GM20431 (cell line): ENCODE results near the gene SDK1.
"Not testable (repeated sequence)": the region's sequence is repeated elsewhere in the genome, so short reads cannot be mapped to it uniquely, and the experiment has no call there.

Source experiments
- in situ Hi-C: fragments of 300-500 bp; cut with MseI, MboI; formaldehyde crosslinking; loops from one replicate; pipeline ENCODE4 v1.15.0; 2020; ENCODE audit warnings: low sequenced_read_pairs; ENCODE audit not compliant: unreplicated experiment

Gene SDK1

GRCh38 chr7:3923307-3923918, 622.4 kb downstream of the SDK1 start:
- in situ Hi-C loops, result loop anchor here (25.0 kb wide), 1 partner anchor 1061 kb away; no protein-coding TSS in a partner anchor

GRCh38 chr7:3924277-3924676, 623.2 kb downstream of the SDK1 start:
- in situ Hi-C loops, result loop anchor here (25.0 kb wide), 1 partner anchor 1062 kb away; no protein-coding TSS in a partner anchor

GRCh38 chr7:3927446-3928110, 626.5 kb downstream of the SDK1 start:
- in situ Hi-C loops, result no loop called here

- in situ Hi-C loops, result no loop called here
These were observed 627.9 kb downstream of the SDK1 start for GRCh38 chr7:3928727-3929515.

GRCh38 chr7:3931843-3932242, 630.8 kb downstream of the SDK1 start:
- in situ Hi-C loops, result no loop called here

GRCh38 chr7:3937146-3937545, 636.1 kb downstream of the SDK1 start:
- in situ Hi-C loops, result no loop called here

GRCh38 chr7:3937605-3938004, 636.6 kb downstream of the SDK1 start:
- in situ Hi-C loops, result no loop called here

- in situ Hi-C loops, result not testable (repeated sequence)
These were observed 640.7 kb downstream of the SDK1 start for GRCh38 chr7:3941706-3942105.

GRCh38 chr7:3942276-3942675, 641.2 kb downstream of the SDK1 start:
- in situ Hi-C loops, result no loop called here

GRCh38 chr7:3942816-3943745, 642.0 kb downstream of the SDK1 start:
- in situ Hi-C loops, result no loop called here

- in situ Hi-C loops, result no loop called here
These were observed 642.9 kb downstream of the SDK1 start for GRCh38 chr7:3943779-3944520.

- in situ Hi-C loops, result no loop called here
These were observed 648.2 kb downstream of the SDK1 start for GRCh38 chr7:3949242-3949640.

GRCh38 chr7:3950249-3950648, 649.2 kb downstream of the SDK1 start:
- in situ Hi-C loops, result no loop called here

- in situ Hi-C loops, result no loop called here
These were observed 650.4 kb downstream of the SDK1 start for GRCh38 chr7:3951316-3952055.

GRCh38 chr7:3953133-3953532, 652.1 kb downstream of the SDK1 start:
- in situ Hi-C loops, result no loop called here

GRCh38 chr7:3953946-3954345, 652.9 kb downstream of the SDK1 start:
- in situ Hi-C loops, result no loop called here

- in situ Hi-C loops, result no loop called here
These were observed 654.0 kb downstream of the SDK1 start for GRCh38 chr7:3955026-3955425.

- in situ Hi-C loops, result no loop called here
These were observed 655.0 kb downstream of the SDK1 start for GRCh38 chr7:3955751-3956696.
